HCEC 1CT (cell line): ENCODE measurements around the gene PIGU.

Source experiments
- DNase-seq: peaks from one replicate; pipeline ENCODE4 v3.0.0-alpha.2; 2017

PIGU gene

DNA sequence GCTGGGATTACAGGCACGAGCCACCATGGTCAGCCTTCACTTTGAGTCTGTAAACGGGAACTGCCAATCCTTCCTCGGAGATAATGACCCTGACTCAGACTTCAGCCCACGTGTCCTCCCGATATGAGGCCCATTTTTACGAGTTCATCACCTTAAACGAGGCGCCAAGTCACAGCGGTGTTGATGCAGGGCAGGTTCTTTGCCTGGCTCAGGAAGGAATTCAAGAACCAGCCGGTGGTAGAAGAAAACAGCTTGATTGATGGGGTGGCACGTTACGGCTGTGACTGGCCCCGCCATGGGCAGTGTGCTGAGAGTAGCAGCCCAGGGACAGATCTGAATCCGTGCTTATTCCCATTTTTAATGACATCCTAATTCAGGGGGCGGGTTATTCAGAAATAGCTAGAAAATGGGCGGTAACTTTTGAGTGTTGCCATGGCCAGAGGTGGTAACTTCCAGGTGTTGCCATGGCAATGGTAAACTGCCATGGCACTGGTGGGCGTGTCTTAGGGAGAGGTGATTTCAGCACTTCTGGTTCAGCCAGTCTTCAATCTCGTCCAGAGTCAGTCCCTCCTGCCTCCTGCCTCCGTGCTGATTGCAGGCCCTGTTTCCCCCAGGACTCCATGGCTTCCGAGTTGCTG is 127.5 kb downstream of the PIGU start:
- no peak for DNase-seq

DNA sequence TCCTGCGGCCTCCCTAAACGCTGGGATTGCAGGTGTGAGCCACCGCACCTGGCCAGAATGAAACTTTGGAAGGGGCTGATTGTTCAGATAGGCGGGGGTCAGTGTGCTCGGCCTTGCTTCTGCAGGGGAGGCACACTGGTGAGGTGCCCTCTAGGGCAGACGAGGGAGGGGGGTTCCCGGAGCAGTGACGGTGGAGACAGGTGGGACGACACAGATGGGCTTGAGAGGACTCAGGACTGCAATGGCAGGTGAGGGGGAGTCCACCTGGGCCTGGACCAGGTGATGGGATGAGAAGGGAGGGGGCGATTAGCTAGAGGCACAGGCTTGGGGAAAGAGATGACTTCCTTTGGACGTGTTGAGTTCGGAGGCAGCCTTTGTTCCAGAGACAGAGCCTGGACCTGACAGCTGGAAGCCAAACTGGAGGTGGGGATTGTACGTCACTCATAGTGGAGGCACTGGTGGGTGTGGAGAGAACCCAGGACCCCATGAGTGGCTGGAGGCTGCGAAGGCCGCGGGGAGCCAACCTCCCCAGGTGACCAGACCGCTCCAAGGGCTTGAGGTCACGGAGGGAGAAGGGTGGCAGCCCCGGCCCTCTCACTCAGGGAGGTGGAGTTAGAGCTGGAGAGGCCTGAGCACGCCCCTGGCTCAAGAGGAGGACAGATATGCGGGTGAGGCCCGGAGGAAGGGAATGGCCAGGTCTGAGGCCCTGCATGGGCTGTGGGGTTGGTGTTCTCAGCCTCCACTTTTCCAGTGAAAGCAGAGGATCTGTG is 128.9 kb downstream of the PIGU start:
- no peak for DNase-seq

- DNase-seq, result no peak
These were observed 130.1 kb downstream of the PIGU start for GRCh38 chr20:34546751-34547181.

DNA sequence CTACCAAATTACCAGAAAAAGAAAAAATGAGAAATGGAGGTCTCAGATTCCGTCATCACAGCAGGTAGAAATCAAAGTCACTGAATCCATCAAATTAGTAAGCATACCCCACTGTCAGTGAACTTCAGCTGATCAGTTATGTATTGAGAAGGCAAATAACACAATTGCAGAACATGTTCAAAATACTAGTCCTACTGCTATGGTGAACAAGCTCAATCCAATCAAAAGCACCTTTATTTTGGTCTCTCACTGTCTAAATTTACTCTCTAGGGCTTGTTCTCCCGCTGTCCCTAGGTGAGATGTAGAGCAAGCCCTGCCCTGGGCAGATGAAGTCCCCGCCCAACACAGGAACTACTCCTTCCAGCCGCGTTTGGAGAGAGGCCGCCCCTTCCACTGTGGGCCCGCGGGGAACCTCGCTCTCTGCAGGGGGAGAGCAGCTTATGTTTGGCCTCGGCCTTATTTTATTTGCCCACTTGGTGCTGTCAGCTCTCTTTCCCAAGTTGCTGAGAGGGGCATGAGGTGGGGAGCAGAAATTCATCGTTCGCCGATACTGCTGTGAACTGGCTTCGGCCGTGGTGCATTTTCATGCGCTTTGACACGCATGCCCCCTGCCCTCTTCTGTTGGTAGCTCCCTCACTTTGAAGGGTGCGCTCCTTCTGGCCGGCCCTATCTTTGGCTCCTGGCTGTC is 132.6 kb downstream of the PIGU start:
- DNase-seq, result no peak

DNA sequence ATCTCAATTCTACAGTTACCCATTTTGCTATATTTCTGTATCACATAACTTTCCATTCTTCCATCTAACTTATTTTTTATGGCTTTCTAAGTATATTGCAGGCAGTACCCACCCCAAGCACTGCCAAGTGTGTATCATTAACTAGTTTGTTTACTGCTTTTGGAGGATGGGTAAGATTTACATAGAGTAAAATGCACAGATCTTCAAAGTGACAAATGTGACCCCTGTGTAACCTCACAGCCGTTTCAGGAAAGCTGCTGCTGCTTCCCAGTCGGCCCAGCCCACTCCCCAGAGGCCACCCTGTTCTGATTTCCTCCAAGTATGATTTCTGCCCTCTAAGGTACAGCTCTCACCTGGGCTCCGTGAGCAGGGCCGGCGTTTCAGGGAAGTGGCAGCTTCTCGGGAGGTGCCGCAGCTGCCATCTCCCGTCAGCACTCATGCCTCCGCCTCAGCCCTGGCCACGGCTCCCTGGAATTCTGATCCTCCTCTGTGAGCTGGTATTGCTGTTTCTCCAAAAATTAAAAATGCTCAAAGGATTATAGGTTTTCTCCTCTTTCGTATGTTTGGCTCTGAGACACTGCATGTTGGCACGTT is 133.3 kb downstream of the PIGU start:
- DNase-seq, result no peak

DNA sequence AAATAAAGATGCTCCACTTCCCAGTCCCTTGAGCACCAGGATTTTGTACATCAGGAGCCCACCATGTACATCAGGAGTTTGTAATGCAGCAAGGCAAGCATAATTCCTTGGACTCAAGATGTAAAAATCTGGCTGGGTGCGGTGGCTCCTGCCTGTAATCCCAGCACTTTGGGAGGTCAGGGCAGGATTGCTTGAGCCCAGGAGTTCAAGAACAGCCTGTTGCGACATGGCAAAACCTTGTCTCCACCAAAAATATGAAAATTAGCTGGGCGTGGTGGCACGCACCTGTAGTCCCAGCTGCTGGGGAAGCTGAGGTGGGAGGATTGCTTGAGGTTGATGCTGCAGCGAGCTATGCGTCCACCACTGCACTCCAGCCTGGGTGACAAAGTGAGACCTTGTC is 134.5 kb downstream of the PIGU start:
- DNase-seq, result no peak

DNA sequence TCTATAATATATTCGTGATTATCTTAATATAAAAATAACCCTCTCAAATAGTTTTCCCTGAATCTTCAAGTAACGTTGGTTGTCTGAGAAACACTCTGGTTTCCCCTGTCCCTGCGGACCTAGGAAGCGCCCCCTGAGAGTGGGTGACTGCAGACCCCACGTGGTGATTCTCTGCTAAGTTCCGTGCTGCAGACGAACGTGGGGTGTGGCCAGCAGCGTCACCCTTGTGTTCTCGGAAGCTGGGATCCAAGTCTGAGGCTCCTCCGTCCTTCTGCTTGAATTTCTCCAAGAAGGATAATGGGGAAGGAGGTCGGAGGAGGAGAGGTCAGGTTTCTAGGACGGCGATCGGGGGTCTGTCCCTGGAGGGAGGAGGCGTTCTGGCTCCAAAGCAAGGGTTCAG is 135.0 kb downstream of the PIGU start:
- no peak for DNase-seq

- no peak for DNase-seq
These were observed 135.5 kb downstream of the PIGU start for GRCh38 chr20:34541264-34541901.

- no peak for DNase-seq
These were observed 136.2 kb downstream of the PIGU start for GRCh38 chr20:34540596-34541263.

DNA sequence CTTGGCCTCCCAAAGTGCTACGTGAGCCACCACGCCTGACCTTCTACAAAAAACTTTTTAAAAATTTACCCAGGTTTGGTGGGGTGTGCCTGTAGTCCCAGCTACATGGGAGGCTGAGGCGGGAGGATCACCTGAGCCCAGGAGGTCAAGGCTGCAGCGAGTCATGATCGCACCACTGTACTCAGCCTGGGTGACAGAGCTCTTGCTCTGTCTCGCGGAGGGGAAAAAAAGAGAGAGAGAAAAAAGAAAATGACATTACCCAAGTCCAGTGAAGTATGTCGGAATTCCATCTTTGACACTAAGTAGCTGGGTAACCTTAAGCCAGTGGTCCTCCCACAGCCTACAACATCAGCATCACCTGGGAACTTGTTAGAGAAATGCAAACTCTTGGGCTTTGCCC is 137.1 kb downstream of the PIGU start:
- DNase-seq, result no peak

GRCh38 chr20:34538671-34539123 is 138.2 kb downstream of the PIGU start:
- peak; percentile 51 for DNase-seq

GRCh38 chr20:34537651-34538050 is 139.2 kb downstream of the PIGU start:
- no peak for DNase-seq

DNA sequence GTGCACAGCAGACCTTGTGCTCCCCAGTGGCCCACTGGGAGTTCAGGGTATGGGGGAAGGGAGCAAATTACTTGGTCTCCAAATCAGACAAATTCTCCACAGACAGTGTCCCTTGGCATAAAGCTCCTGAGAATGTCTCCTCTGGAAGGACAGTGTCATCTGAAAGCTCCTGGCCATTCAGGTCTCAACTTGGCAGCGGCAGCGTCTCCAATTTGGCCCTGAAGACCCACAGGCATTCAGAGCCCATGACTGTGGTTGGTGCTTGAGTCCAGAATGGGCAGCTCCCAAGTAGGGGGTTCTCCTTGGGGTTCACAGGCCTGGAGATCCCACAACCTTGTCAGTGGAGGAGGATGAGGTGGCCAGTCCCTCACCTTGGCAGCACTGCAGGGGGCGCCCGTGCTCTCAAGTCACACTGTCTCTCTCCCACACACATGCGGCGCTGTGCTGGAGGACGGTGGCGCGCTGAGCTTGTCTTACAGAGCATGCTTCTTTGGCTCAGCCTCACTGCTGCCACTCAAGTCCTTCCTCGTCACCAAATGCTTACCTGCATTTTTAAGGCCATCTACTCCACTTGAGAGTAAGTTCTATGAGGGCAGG is 140.0 kb downstream of the PIGU start:
- DNase-seq, result peak; percentile 16

DNA sequence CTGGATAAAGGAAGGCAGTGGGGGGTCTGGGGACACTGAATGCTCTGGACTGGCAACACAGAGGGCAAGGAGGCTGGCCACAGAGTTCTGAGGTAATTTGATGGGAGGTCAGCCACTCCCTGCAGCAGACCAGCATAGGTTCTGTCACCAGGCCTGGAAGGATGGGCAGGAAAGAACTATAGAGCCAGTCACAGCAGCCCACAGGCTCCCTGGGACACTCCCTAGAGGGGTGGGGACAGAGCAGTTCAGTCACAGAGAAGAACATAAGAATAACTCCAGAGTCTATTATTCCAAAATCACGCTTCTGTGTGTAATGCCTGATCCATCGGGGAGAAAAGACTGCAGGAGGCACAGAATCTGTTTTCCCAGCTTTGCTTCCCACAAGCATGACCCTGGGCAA is 141.0 kb downstream of the PIGU start:
- DNase-seq, result no peak

- no peak for DNase-seq
These were observed 141.5 kb downstream of the PIGU start for GRCh38 chr20:34535301-34535840.

DNA sequence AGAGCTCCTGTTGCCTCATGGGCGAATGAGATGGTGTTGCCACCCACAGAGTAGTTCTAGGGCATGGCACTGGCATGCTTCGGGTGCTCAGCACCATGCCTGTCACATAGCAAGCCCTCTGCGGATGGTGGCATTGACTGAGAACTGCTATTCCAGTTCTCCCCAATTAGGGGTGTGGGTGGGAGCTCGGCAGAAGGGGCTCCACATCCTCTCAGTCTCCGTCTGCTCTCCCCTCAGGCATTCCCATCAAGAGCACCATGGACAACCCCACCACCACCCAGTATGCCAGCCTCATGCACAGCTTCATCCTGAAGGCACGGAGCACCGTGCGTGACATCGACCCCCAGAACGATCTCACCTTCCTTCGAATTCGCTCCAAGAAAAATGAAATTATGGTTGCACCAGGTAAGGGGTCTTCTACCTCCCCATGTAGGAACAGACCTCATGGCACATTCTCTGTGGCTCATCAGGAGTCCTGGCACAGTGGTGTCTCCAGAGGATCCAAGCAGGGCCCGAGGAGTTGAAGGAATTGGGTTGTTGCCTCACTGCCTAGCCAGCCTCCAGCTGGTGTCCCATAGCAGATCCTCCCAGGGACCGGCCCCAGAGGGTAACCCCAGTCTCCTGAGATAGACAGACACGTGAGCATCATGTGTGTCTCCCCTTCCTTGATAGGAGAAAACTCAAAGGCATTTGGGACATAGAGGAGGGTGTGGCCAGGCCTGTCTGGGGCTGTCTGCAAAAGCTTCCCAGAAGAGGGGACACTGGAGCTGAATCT is 142.3 kb downstream of the PIGU start:
- no peak for DNase-seq

- no peak for DNase-seq
These were observed 144.1 kb downstream of the PIGU start for GRCh38 chr20:34532756-34533155.

GRCh38 chr20:34532320-34532719 is 144.6 kb downstream of the PIGU start:
- DNase-seq, result no peak

DNA sequence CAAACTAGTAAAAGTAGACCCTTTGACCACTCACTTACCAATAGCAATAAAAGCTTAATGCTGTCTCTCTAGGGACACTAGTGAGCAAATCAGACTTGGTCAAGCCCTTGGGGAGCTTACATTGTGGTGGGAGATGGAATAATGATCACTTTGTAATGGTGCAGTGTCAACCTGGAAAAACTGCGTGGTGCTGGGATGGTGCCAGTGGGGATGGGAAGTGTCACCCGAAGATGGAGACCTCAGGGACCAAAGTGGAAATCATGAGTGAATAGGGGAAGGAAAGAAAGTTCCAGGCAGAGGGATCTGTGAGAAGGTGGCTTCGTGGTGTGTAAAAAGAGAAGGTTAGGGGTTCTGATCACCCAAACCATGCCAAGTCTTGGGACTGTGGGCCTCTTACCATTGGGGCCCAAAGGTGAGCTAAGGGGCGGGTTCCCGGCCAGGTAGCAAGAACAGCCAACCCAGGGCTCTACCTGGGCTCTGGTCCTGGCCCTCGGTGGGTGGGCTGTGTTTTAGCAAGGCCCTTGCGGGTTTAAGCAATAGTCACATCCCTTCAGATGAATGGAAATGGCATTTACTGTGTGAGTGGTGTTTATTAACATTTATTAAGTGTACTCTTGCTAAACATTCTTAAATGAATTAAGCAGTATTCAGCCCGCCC is 145.2 kb downstream of the PIGU start:
- DNase-seq, result no peak

GRCh38 chr20:34530342-34530741 is 146.6 kb downstream of the PIGU start:
- DNase-seq, result no peak
